Measurements from ENCODE around the gene TOM1L1. TPM values are rescaled to one million over a fixed set of nuclear protein-coding genes. Genes with fewer than 3 reads are reported as not detected.

TOM1L1 gene
- total RNA-seq, 4 donors from 2014 or later, result 2.3 to 4.7 (median 4.2) TPM

- Histone ChIP-seq H3K4me1 (no peaks in the 10 kb centered on the region), H3K27me3 (no peaks in the 10 kb centered on the region), H3K27ac (no peak overlapping the region), H3K9me3 (no peaks in the 10 kb centered on the region), H3K4me3 (no peak overlapping the region), H3K36me3 (no peaks in the 10 kb centered on the region)
- intact Hi-C loops (cut with DNase I; ENCODE audit: low total_unique reads), result no loop called here
- no peak for DNase-seq
- no peak for ATAC-seq
- in situ Hi-C loops (cut with MboI; ENCODE audit: low sequenced_read_pairs in 4 of 4), result no loop called here
- TF ChIP-seq POLR2A (IDR thresholded peaks at IDR 0.05), result no peak
- TF ChIP-seq CTCF (IDR thresholded peaks at IDR 0.05 in 4 of 5, conservative IDR thresholded peaks at IDR 0.05 in 1 of 5), result no peak
Measured at GRCh38 chr17:54924405-54924804, 23.8 kb downstream of the TOM1L1 start.

GRCh38 chr17:54927525-54927924 is 26.9 kb downstream of the TOM1L1 start:
- no peaks in the 10 kb centered on the region for H3K36me3 ChIP-seq
- no peak for DNase-seq

GRCh38 chr17:54932711-54933110 is 32.1 kb downstream of the TOM1L1 start:
- no peak for ATAC-seq
- no peak for TF ChIP-seq POLR2A (IDR thresholded peaks at IDR 0.05)
- TF ChIP-seq CTCF (IDR thresholded peaks at IDR 0.05 in 4 of 5, conservative IDR thresholded peaks at IDR 0.05 in 1 of 5), result no peak
- Histone ChIP-seq H3K36me3 (no peaks in the 10 kb centered on the region), H3K4me3 (no peak overlapping the region), H3K27me3 (no peaks in the 10 kb centered on the region), H3K9me3 (no peaks in the 10 kb centered on the region), H3K27ac (no peak overlapping the region), H3K4me1 (no peaks in the 10 kb centered on the region)
- in situ Hi-C loops (cut with MboI; ENCODE audit: low sequenced_read_pairs in 4 of 4), result no loop called here
- DNase-seq, result no peak
- intact Hi-C loops (cut with DNase I; ENCODE audit: low total_unique reads), result no loop called here

More at GRCh38 chr17:54927525-54927924, 26.9 kb downstream of the TOM1L1 start:
- no peak for TF ChIP-seq CTCF (IDR thresholded peaks at IDR 0.05 in 4 of 5, conservative IDR thresholded peaks at IDR 0.05 in 1 of 5)
- no peak for TF ChIP-seq POLR2A (IDR thresholded peaks at IDR 0.05)
- no peak overlapping the region for H3K4me3 ChIP-seq
- no peaks in the 10 kb centered on the region for H3K9me3 ChIP-seq
- intact Hi-C loops (cut with DNase I; ENCODE audit: low total_unique reads), result no loop called here
- H3K4me1 ChIP-seq, result no peaks in the 10 kb centered on the region
- in situ Hi-C loops (cut with MboI; ENCODE audit: low sequenced_read_pairs in 4 of 4), result no loop called here
- no peaks in the 10 kb centered on the region for H3K27me3 ChIP-seq
- H3K27ac ChIP-seq, result no peak overlapping the region
- ATAC-seq, result no peak

GRCh38 chr17:54933921-54934320 is 33.3 kb downstream of the TOM1L1 start:
- ATAC-seq, result no peak
- H3K27me3 ChIP-seq, result no peaks in the 10 kb centered on the region
- H3K36me3 ChIP-seq, result no peaks in the 10 kb centered on the region
- DNase-seq, result no peak
- no peak overlapping the region for H3K4me3 ChIP-seq
- intact Hi-C loops (cut with DNase I; ENCODE audit: low total_unique reads) (no loop called here), in situ Hi-C loops (cut with MboI; ENCODE audit: low sequenced_read_pairs in 4 of 4) (no loop called here)
- no peaks in the 10 kb centered on the region for H3K4me1 ChIP-seq
- no peak for TF ChIP-seq POLR2A (IDR thresholded peaks at IDR 0.05)
- TF ChIP-seq CTCF (IDR thresholded peaks at IDR 0.05 in 4 of 5, conservative IDR thresholded peaks at IDR 0.05 in 1 of 5), result no peak
- H3K9me3 ChIP-seq, result no peaks in the 10 kb centered on the region
- no peak overlapping the region for H3K27ac ChIP-seq

GRCh38 chr17:54935471-54935870 is 34.8 kb downstream of the TOM1L1 start:
- Histone ChIP-seq H3K36me3 (no peaks in the 10 kb centered on the region), H3K4me1 (no peaks in the 10 kb centered on the region), H3K27ac (no peak overlapping the region), H3K9me3 (no peaks in the 10 kb centered on the region), H3K4me3 (no peak overlapping the region), H3K27me3 (no peaks in the 10 kb centered on the region)
- DNase-seq (no peak), ATAC-seq (no peak)
- in situ Hi-C loops (cut with MboI; ENCODE audit: low sequenced_read_pairs in 4 of 4), result no loop called here
- no peak for TF ChIP-seq POLR2A (IDR thresholded peaks at IDR 0.05)
- no peak for TF ChIP-seq CTCF (IDR thresholded peaks at IDR 0.05 in 4 of 5, conservative IDR thresholded peaks at IDR 0.05 in 1 of 5)
- intact Hi-C loops (cut with DNase I; ENCODE audit: low total_unique reads), result no loop called here

All from gastrocnemius medialis (tissue), 4 donors.